H4 (cell line): ENCODE data around the gene LDAH. TPM values are rescaled to one million over a fixed set of nuclear protein-coding genes. Genes with fewer than 3 reads are reported as not detected.

ENCODE experiments used
- DNase-seq: peaks from one replicate; pipeline ENCODE4 v3.0.0-alpha.2; 2015; ENCODE audit warnings: low spot score
- total RNA-seq: library from RNA; depleted of rRNA; stranded (reverse); fragments of >200 nt; shearing (Covaris generic); gene quantifications from 2 replicates; pipeline ENCODE4 v1.2.3, GENCODE V29; 2014; rRNA removed

The LDAH gene
- total RNA-seq, 1 experiment from 2014 or later = 21.5 TPM

GRCh38 chr2:20638646-20639430 lies 184.1 kb downstream of the LDAH start:
- DNase-seq = no peak

DNA sequence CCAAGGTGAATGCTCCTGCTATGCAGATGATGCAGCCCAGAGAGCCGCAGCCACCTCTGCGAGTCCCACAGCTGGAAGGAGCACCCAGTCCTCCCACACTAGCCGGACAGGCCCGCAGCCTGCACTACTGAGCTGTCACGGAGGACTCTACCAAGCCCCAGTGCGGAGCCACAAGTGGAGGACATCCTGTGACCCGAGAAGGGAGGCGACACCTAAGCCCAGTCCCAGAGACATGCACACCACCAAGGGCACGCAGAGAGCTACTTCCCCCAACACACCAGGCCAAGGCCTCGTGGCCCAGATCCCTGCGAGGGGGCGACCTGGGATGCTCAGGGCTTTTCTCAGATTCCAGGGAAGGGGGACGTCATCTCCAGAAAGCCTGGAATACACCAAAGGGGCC lies 184.9 kb downstream of the LDAH start:
- DNase-seq = no peak

GRCh38 chr2:20637147-20637546 lies 185.8 kb downstream of the LDAH start:
- DNase-seq = no peak

- DNase-seq = peak; percentile 44
These were observed 187.0 kb downstream of the LDAH start for GRCh38 chr2:20635675-20636584.

- DNase-seq = no peak
These were observed 187.8 kb downstream of the LDAH start for GRCh38 chr2:20635113-20635510.

DNA sequence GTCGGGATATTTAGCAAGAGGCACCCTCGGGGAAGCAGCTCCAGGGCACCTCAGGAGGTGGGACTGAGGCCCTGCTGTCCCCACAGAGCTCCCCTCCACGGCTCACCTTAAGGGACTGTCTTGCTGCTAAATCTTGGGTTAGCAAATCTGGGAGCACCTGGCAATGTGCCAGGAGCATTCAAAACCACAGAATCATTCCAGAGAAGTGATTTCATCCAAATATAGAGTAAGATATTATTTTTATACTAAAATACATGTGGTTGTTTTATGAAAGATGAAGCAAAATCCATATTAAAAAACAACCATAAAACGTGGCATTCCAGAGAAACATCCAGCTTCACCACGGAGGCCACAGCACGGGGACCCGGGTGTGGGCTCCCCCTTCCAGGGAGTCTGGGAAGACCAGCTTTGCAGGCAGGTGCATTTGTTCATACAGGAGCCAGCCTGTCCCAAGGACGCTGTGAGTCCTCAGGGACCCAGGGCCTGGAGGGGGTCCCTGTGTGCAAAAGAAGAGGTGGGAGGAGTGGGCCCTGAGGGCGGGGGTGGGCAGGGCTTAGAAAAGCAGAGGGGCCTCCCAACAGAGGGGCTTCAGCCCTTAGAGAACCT lies 188.3 kb downstream of the LDAH start:
- no peak for DNase-seq

Other genes with a start within 250 kb of the LDAH start
- 5.7 and 6.7 TPM in 2 replicates for gene HS1BP3, start 172.0 kb downstream of the LDAH start, total RNA-seq
- 0.02 and 0.04 TPM in 2 replicates for gene GDF7, start 156.0 kb downstream of the LDAH start, total RNA-seq
- not detected in 2 replicates for gene APOB, start 221.0 kb upstream of the LDAH start, total RNA-seq